Muscle of leg (tissue), 11 donors: ENCODE measurements around the gene RAP2A. TPM values are rescaled to one million over a fixed set of nuclear protein-coding genes. Genes with fewer than 3 reads are reported as not detected.
A peak's percentile ranks its signal among the peaks of the same experiment; 100 is the strongest.

Source experiments
- DNase-seq: peaks from one replicate; pipeline ENCODE4 v3.0.0; 2013
- H3K27ac ChIP-seq: one replicate; pipeline ENCODE4 v1.5.1; 2013; ENCODE audit warnings: mild to moderate bottlenecking, low read length, control low read depth
- H3K27me3 ChIP-seq: one replicate; pipeline ENCODE4 v1.6.1; 2013; ENCODE audit warnings: low read length; ENCODE audit not compliant: control insufficient read depth, insufficient read depth
- H3K36me3 ChIP-seq: one replicate; pipeline ENCODE4 v1.6.1; 2013; ENCODE audit warnings: low read length; ENCODE audit not compliant: control insufficient read depth, insufficient read depth
- H3K4me1 ChIP-seq: one replicate; pipeline ENCODE4 v1.6.1; 2013; ENCODE audit warnings: low read length; ENCODE audit not compliant: control insufficient read depth, insufficient read depth
- H3K4me3 ChIP-seq: one replicate; pipeline ENCODE4 v1.5.1; 2013; ENCODE audit warnings: low read length, control low read depth
- H3K9me3 ChIP-seq: replicated peaks from 2 replicates; pipeline ENCODE4 v1.6.1; 2013; ENCODE audit warnings: low read depth, low read length; ENCODE audit not compliant: control insufficient read depth
- WGBS: methylation state at CpG from one replicate; pipeline ENCODE4 v1.1.5; 2013; ENCODE audit warnings: missing lambda C conversion rate; ENCODE audit not compliant: insufficient coverage; 5-methylcytosine and 5-hydroxymethylcytosine counted together
- polyA plus RNA-seq, 8 donors: library from polyadenylated mRNA; unstranded; fragments of 120-200 nt; gene quantifications; one replicate each; pipeline versions ENCODE4 v1.2.1 to v1.2.3, GENCODE V29; 2013; ENCODE audit warnings: inconsistent platforms in 1 of 8, low replicate concordance in 1 of 8; ENCODE audit not compliant: insufficient read length in 8 of 8, insufficient read depth in 1 of 8
- total RNA-seq: library from RNA; stranded (reverse); fragments of 120-200 nt; gene quantifications from one replicate; pipeline ENCODE4 v1.2.4, GENCODE V29; 2013

Gene RAP2A
- total and polyA plus RNA-seq, 9 donors, result 18.9 to 35.7 (median 26.5) TPM

DNA sequence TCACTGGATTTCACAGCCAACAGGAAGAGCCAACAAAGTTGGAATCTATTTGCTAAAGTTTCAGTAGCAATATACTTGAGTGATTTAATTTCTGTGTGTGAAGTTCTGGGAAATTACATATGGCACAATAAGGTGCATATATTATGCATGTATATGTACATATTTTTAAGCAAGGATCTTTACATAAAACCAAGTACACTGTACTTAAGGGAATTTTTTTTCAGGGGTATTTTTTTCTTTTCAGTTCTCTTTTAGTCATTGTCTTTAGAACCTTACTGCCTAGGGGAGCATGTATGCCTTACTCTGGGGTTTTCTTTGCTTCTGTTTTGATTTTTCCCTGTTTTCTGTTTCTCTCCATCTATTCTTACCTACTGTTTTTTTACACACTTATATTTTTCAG lies 7.4 kb downstream of the RAP2A start:
- Histone ChIP-seq H3K4me1 (peaks cover 4% of the 10 kb centered on the region), H3K27me3 (no peaks in the 10 kb centered on the region)
- no peak for DNase-seq

DNA sequence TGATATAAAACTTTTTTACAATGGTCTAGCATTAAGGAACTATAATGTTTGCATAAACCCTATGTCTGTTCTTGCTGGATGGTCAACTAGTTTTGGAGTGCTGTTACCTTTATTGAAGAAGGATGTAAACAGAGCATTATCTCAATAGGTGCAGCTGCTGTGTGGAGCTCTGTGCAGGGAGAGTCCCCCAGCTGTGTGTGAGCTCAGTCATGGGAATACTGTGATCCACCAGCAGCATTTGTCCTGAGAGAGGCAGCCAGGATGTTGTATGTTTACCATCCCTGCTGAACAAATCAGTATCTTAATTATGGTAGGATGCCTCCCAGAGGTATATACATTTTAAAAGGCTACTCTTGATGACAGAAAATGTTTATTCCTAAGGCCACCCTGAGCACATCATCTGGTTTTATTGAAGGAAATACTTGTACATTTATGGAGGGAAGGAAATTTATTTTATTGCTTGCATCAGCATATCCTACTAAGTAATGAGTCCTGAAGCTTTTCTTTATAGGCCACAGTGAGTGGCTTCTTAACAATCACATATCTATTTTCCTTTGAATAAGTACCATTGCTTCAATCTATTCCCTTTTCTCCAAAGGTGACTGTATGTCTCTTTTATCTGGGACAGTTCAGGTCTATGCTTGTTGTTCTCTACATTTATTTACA lies 11.7 kb downstream of the RAP2A start:
- no peaks in the 10 kb centered on the region for H3K4me1 ChIP-seq
- no peaks in the 10 kb centered on the region for H3K9me3 ChIP-seq
- peaks cover 4% of the 10 kb centered on the region for H3K36me3 ChIP-seq
- no peak for DNase-seq
- H3K27me3 ChIP-seq, result no peaks in the 10 kb centered on the region
- H3K27ac ChIP-seq, result no peak overlapping the region
- H3K4me3 ChIP-seq, result no peak overlapping the region

More for the DNA sequence above, 7.4 kb downstream of the RAP2A start:
- Histone ChIP-seq H3K9me3 (no peaks in the 10 kb centered on the region), H3K36me3 (peaks cover 14% of the 10 kb centered on the region), H3K27ac (no peak overlapping the region), H3K4me3 (no peak overlapping the region)

DNA sequence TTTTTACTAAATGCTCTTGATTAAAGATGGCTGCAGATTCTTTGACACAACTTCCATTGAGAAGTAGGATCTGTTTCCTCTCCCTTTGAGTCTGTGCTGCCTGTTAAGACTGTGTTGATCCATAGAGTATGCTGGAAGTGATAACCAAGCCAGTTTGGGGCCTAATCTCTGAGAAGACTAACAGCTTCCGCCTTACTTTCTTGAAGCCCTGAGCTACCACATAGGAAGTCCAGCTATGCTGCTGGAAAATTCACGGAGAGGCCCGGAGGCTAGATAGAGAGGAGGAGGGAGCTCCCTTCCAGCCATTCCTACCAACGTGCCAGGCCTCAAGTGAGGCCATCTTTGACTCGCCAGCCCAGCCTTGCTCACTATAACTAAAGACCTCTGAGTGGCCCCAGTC lies 12.5 kb downstream of the RAP2A start:
- Histone ChIP-seq H3K27me3 (no peaks in the 10 kb centered on the region), H3K36me3 (peaks cover 4% of the 10 kb centered on the region), H3K4me1 (no peaks in the 10 kb centered on the region), H3K27ac (no peak overlapping the region), H3K4me3 (no peak overlapping the region), H3K9me3 (no peaks in the 10 kb centered on the region)
- WGBS, result 100% methylated on average over 1 of the region's 5 CpGs
- DNase-seq, result no peak

DNA sequence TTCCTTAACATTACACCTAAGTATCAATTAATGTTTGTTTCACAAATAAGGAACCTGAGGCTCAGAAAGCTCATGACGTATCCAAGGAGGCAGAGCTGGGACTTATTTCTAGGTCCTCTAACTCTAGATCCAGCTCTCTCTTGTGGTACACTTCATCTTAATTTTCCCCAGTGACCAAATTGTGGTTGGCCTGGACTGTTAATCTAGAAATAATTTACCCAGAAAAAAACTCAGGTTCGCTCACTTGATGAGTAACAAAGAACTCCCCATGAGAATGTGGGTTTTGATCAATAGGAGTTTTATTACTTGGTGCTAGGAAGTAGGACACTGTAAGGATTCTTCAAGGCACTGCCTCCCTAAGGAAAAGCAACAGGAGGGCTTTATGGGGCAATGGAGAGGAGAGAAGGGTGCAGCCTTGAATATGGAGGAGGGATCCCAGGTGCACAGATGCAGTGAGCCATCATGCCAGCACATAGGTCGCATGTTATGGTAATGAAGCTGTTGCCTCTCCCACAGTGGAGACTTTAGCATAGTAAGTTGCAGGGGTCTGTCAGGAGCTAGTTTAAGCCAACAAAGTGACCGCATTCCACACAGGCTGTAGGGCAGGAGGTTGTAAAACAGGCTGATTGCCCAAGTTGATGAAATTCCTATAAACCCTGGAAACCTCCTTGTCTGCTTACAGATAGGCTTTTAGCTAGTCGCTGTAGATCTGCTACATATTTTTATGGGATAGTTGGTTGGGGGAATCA lies 14.7 kb downstream of the RAP2A start:
- no peak overlapping the region for H3K27ac ChIP-seq
- no peaks in the 10 kb centered on the region for H3K4me1 ChIP-seq
- peaks cover 2% of the 10 kb centered on the region for H3K36me3 ChIP-seq
- peaks cover 2% of the 10 kb centered on the region for H3K9me3 ChIP-seq
- no peaks in the 10 kb centered on the region for H3K27me3 ChIP-seq
- DNase-seq, result no peak
- 80% methylated on average over 3 of the region's 5 CpGs for WGBS
- H3K4me3 ChIP-seq, result no peak overlapping the region

DNA sequence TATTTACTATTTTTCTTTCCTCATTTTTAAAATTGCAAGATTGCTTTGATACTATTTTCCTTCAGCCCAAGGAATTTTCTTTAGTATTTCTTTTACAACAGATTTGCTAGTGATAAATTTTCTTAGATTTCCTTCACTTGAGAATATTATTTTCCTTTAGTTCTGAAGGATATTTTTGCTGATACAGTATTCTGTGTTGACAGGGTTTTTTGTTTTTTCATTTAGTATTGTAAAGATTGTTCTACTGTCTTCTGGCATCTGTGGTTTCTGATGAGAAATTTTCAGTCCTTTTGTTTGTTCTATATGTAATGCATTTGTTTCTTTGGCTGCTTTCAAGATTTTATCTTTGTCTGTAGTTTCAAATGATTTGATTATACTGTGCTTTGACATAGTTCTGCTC lies 20.7 kb downstream of the RAP2A start:
- Histone ChIP-seq H3K36me3 (peaks cover 4% of the 10 kb centered on the region), H3K27ac (no peak overlapping the region), H3K4me1 (peaks cover 2% of the 10 kb centered on the region)

DNA sequence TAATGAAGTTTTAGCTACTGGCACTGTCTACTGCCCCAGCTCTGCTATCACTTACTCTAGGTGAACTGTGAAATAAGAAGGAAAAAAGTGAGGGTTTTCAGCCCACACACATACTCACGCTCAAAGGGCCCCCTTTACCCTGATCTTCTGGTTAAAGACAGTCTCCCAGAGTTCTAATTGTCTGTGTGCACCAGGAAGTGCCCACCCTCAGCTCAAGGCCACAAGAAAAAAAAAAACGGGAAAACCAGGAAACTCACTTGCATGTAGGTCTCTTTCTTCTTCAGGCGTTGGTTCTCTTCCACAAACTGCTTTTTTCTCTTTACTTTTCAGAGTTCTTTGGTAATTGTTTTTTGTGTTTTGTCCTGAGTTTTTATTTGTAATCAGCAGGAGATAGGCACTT lies 22.1 kb downstream of the RAP2A start:
- H3K27me3 ChIP-seq, result no peaks in the 10 kb centered on the region
- no peak overlapping the region for H3K4me3 ChIP-seq
- no peak for DNase-seq
- H3K36me3 ChIP-seq, result peaks cover 4% of the 10 kb centered on the region
- peaks cover 4% of the 10 kb centered on the region for H3K4me1 ChIP-seq
- no peak overlapping the region for H3K27ac ChIP-seq
- peaks cover 7% of the 10 kb centered on the region for H3K9me3 ChIP-seq
- 86% methylated on average over 1 of the region's 3 CpGs for WGBS

More for the DNA sequence above, 20.7 kb downstream of the RAP2A start:
- Histone ChIP-seq H3K4me3 (no peak overlapping the region), H3K27me3 (no peaks in the 10 kb centered on the region), H3K9me3 (peaks cover 7% of the 10 kb centered on the region)
- no peak for DNase-seq

DNA sequence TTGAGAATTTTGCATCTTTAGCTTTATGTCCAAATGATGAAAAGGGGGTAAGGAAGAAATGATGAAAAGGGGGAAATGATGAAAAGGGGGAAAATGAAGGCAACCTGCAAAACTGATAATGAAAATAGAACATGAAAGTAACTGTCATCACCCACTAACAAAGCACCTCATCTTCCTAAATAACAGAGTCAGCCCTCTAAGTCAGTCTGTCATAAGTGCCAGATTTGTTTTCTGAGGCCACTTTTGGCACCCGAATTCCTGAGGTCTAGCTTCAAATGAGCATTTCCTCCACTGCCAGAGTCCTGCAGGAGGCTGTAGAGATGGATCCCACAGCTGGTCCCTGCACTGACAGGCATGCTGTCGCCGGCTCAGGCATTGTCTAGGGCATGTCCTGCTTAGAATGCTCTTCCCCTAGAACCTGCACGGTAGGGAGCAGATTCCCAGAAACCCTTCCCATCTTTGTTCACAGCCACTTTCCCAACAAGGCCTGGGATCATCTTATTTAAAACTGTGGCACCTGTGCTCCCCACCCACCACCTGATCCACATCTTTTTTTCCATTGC lies 25.3 kb downstream of the RAP2A start:
- no peak overlapping the region for H3K27ac ChIP-seq
- peaks cover 2% of the 10 kb centered on the region for H3K9me3 ChIP-seq
- peaks cover 8% of the 10 kb centered on the region for H3K36me3 ChIP-seq
- 67% methylated on average over 4 of the region's 4 CpGs for WGBS
- H3K27me3 ChIP-seq, result no peaks in the 10 kb centered on the region
- DNase-seq, result no peak
- peaks cover 4% of the 10 kb centered on the region for H3K4me1 ChIP-seq
- H3K4me3 ChIP-seq, result no peak overlapping the region

DNA sequence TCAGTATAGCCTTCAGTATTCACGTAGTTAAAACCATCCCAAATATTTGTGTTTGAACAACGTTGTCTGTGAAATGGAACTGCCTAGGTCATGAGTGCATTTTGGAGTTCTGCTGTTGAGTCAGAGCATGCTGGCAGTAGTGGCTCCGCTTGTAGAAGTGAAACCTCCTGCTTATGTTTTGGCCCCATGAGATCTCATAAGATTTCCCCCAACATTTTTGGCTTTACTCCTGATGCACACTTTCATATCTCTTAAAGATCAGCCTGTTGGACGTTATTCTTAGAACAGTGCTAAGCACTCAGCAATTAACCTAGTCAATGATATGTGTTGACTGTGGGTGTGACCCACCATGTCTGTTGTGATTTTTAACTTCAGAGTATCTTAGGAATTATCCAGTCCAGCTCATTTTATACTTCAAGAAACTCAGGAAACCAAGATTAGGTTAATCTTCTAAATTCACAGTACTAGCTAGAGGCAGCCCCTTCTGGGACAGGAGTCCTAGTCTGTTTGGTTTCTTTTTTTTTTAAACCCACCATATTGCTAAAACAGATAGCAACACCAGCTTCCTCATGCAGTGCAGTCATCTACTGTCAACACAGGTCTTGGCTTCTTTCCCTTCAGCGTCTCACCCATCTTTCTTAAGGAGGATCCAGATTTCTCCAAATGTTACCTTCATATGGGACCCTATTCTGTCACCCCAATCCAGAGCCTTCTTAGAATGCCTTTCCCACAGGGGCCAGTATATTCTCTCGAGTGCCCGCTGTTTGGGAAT lies 26.2 kb downstream of the RAP2A start:
- H3K4me1 ChIP-seq, result peaks cover 4% of the 10 kb centered on the region
- no peak overlapping the region for H3K27ac ChIP-seq
- 67% methylated on average over 1 of the region's 7 CpGs for WGBS
- H3K4me3 ChIP-seq, result no peak overlapping the region
- DNase-seq, result peak; percentile 43
- H3K36me3 ChIP-seq, result peaks cover 11% of the 10 kb centered on the region
- H3K27me3 ChIP-seq, result no peaks in the 10 kb centered on the region
- H3K9me3 ChIP-seq, result no peaks in the 10 kb centered on the region

DNA sequence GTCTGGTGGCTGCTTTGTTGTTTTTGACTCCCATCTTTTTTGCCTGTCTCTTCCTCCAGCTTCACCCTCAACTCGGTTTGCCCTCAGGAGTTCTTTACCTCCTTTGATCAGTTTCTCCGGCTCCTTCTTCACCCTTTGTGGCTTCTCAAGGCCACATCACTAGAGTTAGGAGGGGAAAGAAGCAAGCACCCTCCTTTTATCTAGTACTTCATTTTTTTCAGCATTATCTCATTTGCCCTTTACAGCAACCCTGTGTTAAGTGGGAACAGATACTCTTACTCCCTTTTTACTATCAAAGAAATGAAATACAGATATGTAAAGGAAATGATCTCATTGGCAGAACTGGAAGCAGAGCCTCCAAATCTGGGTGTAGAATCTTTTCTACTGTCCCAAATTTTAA lies 26.9 kb downstream of the RAP2A start:
- no CpG with 5 or more reads among the region's 2 CpGs for WGBS

DNA sequence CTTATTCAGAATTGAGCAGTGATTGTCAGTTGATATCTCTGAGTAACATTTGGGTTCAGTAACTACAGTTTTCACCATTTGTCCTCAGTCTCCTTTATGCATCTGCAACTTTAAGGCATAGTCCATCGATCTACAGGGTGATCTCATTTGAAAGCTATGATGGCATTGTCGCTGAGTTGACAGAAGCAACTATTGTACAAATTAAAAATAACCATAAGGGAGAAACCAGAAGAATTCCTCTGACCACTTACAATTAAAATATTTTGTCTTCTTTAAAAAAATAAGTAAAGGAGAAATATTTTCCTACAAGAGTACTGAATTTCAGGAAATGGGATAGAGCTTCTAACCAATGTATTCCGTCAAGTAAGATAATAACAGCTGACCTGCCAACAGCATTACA lies 30.6 kb downstream of the RAP2A start:
- WGBS, result no CpG with 5 or more reads among the region's 3 CpGs
- Histone ChIP-seq H3K27ac (no peak overlapping the region), H3K36me3 (peaks cover 8% of the 10 kb centered on the region), H3K9me3 (no peaks in the 10 kb centered on the region), H3K4me1 (peaks cover 2% of the 10 kb centered on the region), H3K27me3 (no peaks in the 10 kb centered on the region), H3K4me3 (no peak overlapping the region)
- DNase-seq, result no peak

More for the DNA sequence above, 26.9 kb downstream of the RAP2A start:
- H3K9me3 ChIP-seq, result no peaks in the 10 kb centered on the region
- no peak overlapping the region for H3K27ac ChIP-seq
- peaks cover 4% of the 10 kb centered on the region for H3K4me1 ChIP-seq
- peaks cover 10% of the 10 kb centered on the region for H3K36me3 ChIP-seq
- no peaks in the 10 kb centered on the region for H3K27me3 ChIP-seq
- no peak for DNase-seq
- no peak overlapping the region for H3K4me3 ChIP-seq
